ENCODE data around the gene CCN6.

CCN6 gene

DNA sequence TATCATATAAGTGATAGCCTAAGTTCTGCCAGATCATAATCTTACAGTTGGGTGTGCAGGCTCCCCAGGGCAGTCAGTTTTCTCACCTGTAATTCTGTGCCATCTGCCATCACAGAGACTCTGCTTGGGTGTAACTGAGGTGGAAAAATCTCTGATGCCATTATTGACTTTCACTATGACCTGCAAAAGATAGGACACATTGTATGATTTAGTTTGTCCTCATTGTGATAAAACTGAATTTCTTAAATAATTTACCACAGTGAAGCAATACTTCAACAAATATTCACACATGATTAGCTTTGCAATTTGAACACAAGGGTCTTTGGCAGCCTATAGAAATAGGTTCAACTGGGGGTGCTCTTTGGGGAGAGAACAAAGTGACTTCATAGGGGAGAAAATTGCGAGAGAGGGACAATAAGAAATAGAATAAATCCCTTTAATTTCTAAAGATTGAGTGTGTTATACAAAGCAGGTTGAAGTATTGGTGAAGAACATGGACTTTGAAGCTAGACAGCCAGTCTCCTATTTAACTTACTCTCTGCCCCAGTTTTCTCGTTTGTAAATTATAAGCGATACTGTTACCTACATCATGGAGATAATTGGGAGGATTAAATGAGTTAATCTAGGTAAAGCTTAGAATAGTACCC, 60.8 kb downstream of the CCN6 start:
- no peak for DNase-seq (ENCODE audit: low read depth in 3 of 3)

DNA sequence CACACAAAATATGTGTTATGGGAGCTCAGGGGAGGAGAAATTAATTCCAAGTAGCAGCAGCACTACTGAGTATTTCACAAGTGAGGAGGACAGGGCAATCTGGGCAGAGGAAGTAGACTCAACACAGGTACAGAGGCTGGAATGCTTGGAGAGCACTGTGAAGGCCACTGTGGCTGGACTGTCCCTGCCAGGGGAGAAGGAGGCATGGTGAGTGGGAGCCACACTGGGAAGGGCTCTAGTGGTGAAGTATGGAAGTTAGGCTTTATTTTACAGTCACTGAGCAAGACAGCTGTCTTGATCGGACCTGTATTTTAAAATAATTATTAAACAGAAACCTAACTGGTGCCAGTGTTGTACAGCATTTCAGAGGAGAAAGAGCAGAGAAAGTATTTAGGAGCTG, 62.3 kb downstream of the CCN6 start:
- DNase-seq (ENCODE audit: low read depth in 3 of 3): no peak

DNA sequence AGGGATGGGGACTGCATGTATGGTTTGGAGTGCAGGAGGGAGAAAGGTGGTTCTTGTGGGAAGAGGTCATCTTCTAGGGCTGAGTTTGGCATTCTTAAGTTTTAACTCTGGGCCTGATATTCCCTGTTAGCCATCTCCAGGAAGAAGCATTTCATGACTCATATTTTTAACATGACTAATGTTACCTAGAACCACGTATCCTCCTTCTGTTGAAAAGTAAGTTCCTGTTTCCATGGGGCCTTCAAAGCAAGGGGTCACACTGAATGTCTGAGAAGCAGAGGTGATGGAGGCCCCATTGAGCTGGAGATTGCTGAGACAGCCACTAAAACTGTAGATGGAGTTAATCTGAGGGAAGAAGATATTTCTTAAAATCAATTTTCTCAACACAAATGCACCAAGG, 63.6 kb downstream of the CCN6 start:
- no peak for DNase-seq (ENCODE audit: low read depth in 3 of 3)

DNA sequence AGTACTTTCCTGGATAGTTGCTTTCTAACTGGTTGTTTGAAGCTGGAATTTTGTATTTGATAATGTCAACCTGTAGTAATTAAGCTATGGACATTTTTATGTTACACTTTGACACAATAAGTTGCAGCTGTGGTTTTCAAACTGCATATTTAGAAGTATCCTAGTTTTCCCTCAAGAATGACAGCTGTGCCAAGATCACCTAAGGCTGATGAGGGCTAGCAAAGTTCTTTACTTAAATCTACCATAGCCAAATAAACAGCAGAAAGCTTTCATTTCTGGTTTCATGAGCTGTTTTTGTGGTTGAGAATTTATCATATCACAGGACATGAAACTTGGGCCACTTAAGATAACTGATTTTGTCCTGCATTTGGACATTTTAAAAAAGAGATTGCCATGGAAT, 64.1 kb downstream of the CCN6 start:
- DNase-seq (ENCODE audit: low read depth in 3 of 3): no peak

Data from stimulated activated CD4-positive, alpha-beta T cell treated with anti-CD3 and anti-CD28 coated beads, TNF-alpha, amount 100 ng/mL, for 48 hours (primary cell).